GM18519 (cell line): ENCODE data around the gene OR1F1.
"Not testable (repeated sequence)": the region's sequence is repeated elsewhere in the genome, so short reads cannot be mapped to it uniquely, and the experiment has no call there.

Source experiments
- ATAC-seq: cut with Tn5 transposase; IDR thresholded peaks from one replicate; pipeline ENCODE4 v1.9.1; 2021; ENCODE audit warnings: mild to moderate bottlenecking, moderate library complexity; ENCODE audit not compliant: unreplicated experiment, low FRiP score

The OR1F1 gene

GRCh38 chr16:3187798-3188674 lies at the start of gene OR1F1:
Gene OR1F1, plus strand, starts transcription at chr16:3188204.
- ATAC-seq, result no peak

GRCh38 chr16:3138342-3138741 lies 49.7 kb upstream of the OR1F1 start:
- no peak for ATAC-seq

GRCh38 chr16:3138823-3139426 lies 49.1 kb upstream of the OR1F1 start:
- no peak for ATAC-seq

GRCh38 chr16:3139561-3139960 lies 48.4 kb upstream of the OR1F1 start:
- not testable (repeated sequence) for ATAC-seq

GRCh38 chr16:3140603-3141427 lies 47.2 kb upstream of the OR1F1 start:
- ATAC-seq, result no peak

- no peak for ATAC-seq
Observed at GRCh38 chr16:3141781-3142311, 46.2 kb upstream of the OR1F1 start.

GRCh38 chr16:3142327-3142726 lies 45.7 kb upstream of the OR1F1 start:
- no peak for ATAC-seq

- no peak for ATAC-seq
Observed at GRCh38 chr16:3142770-3143169, 45.2 kb upstream of the OR1F1 start.

- ATAC-seq, result no peak
Observed at GRCh38 chr16:3143189-3143588, 44.8 kb upstream of the OR1F1 start.

GRCh38 chr16:3143598-3144320 lies 44.2 kb upstream of the OR1F1 start:
- no peak for ATAC-seq

GRCh38 chr16:3144321-3144983 lies 43.6 kb upstream of the OR1F1 start:
- no peak for ATAC-seq

- ATAC-seq, result no peak
Observed at GRCh38 chr16:3145151-3145550, 42.9 kb upstream of the OR1F1 start.

GRCh38 chr16:3145660-3146059 lies 42.3 kb upstream of the OR1F1 start:
- ATAC-seq, result no peak

GRCh38 chr16:3147046-3147756 lies 40.8 kb upstream of the OR1F1 start:
- no peak for ATAC-seq

GRCh38 chr16:3147757-3148104 lies 40.3 kb upstream of the OR1F1 start:
- ATAC-seq, result no peak

GRCh38 chr16:3148256-3149192 lies 39.5 kb upstream of the OR1F1 start:
- ATAC-seq, result no peak

- ATAC-seq, result no peak
Observed at GRCh38 chr16:3149193-3149530, 38.8 kb upstream of the OR1F1 start.

GRCh38 chr16:3149630-3150345 lies 38.2 kb upstream of the OR1F1 start:
- ATAC-seq, result no peak
